Endothelial cell of umbilical vein (primary cell): ENCODE results near the gene NCK2. TPM values are rescaled to one million over a fixed set of nuclear protein-coding genes. Genes with fewer than 3 reads are reported as not detected.

Experiments used
- BruUV-seq: library from RNA; stranded (reverse); fragments of 400-500 nt; replicated peaks from 2 replicates; lab custom pipeline; 2021; lab: Mats Ljungman, UMichigan
- CTCF ChIA-PET: fragments of 300-600, 350-600 bp; sonication (Branson Sonifier 250); formaldehyde crosslinking; loops from one replicate; lab custom pipeline; 2021; ENCODE audit warnings: antibody characterized with exemption, inconsistent platforms; lab: Charles Lee
- POLR2A ChIA-PET: fragments of 300-600, 350-600 bp; sonication (Branson Sonifier 250); formaldehyde crosslinking; loops from one replicate; lab custom pipeline; 2021; ENCODE audit warnings: antibody characterized with exemption, inconsistent platforms; lab: Charles Lee
- DNase-seq: peaks from one replicate; pipeline ENCODE4 v3.0.0-alpha.2; 2011; ENCODE audit warnings: low read depth, low spot score
- FAIRE-seq: peaks from 2 replicates; lab custom pipeline; 2011; peaks lifted over from hg19 to GRCh38; lab: Jason Lieb, UNC
- H2AFZ ChIP-seq: 2 replicates; pipeline ENCODE4 v1.6.0; 2012; ENCODE audit warnings: low read depth, low read length, control low read depth, inconsistent platforms
- H3K27ac ChIP-seq: 2 replicates; pipeline ENCODE4 v1.5.1; 2011; ENCODE audit warnings: low read depth, mild to moderate bottlenecking, control low read depth, low read length, moderate library complexity; ENCODE audit not compliant: insufficient read depth
- H3K27me3 ChIP-seq, 2 experiments: 2 replicates each; pipeline versions ENCODE4 v1.6.0 to v1.6.1; 2011; ENCODE audit warnings: low read length in 2 of 2, mixed read lengths in 1 of 2; ENCODE audit not compliant: control insufficient read depth in 2 of 2, insufficient read depth in 2 of 2
- H3K36me3 ChIP-seq, 2 experiments: 2 replicates in 1 of 2; 3 replicates in 1 of 2; pipeline ENCODE4 v1.5.1; 2011; ENCODE audit warnings: low read length in 2 of 2, mild to moderate bottlenecking in 1 of 2, moderate library complexity in 1 of 2; ENCODE audit not compliant: control insufficient read depth in 2 of 2, insufficient read depth in 2 of 2; ENCODE audit errors: extremely low read depth in 1 of 2
- H3K4me1 ChIP-seq: 3 replicates; pipeline ENCODE4 v1.5.1; 2011; ENCODE audit warnings: mild to moderate bottlenecking, low read length; ENCODE audit not compliant: control insufficient read depth, insufficient read depth; ENCODE audit errors: extremely low read depth
- H3K4me2 ChIP-seq: 2 replicates; pipeline ENCODE4 v1.6.1; 2011; ENCODE audit warnings: low read length, control low read depth, mixed read lengths; ENCODE audit not compliant: insufficient read depth
- H3K4me3 ChIP-seq, 3 experiments: fragments of 200-600 bp in 1 of 3; sonication (generic), shearing (Covaris generic) in 1 of 3; replicated peaks in 1 of 3; 2 replicates each; pipeline ENCODE4 v1.5.1; 2011 to 2016; ENCODE audit warnings: control low read depth in 3 of 3, low read length in 3 of 3, mild to moderate bottlenecking in 2 of 3, inconsistent platforms in 1 of 3, low read depth in 1 of 3, moderate library complexity in 1 of 3; ENCODE audit not compliant: insufficient read depth in 1 of 3
- H3K79me2 ChIP-seq: 2 replicates; pipeline ENCODE4 v1.6.0; 2012; ENCODE audit warnings: low read length, inconsistent platforms; ENCODE audit not compliant: control insufficient read depth, insufficient read depth
- H3K9ac ChIP-seq: replicated peaks from 2 replicates; pipeline ENCODE3; 2011; ENCODE audit warnings: low read length, control low read depth; ENCODE audit not compliant: insufficient read depth; ENCODE audit errors: extremely low read depth
- H3K9me1 ChIP-seq: replicated peaks from 3 replicates; pipeline ENCODE4 v1.6.0; 2011; ENCODE audit warnings: mild to moderate bottlenecking, low read length; ENCODE audit not compliant: control insufficient read depth, insufficient read depth; ENCODE audit errors: extremely low read depth
- H3K9me3 ChIP-seq: replicated peaks from 2 replicates; pipeline ENCODE4 v1.5.1; 2012; ENCODE audit warnings: low read length, inconsistent platforms; ENCODE audit not compliant: control insufficient read depth, insufficient read depth
- H4K20me1 ChIP-seq: replicated peaks from 2 replicates; pipeline ENCODE3; 2011; ENCODE audit warnings: mild to moderate bottlenecking, low read length; ENCODE audit not compliant: control insufficient read depth, insufficient read depth; ENCODE audit errors: extremely low read depth
- EZH2 ChIP-seq: IDR thresholded peaks from 2 replicates; pipeline ENCODE4 v1.6.1; 2012; ENCODE audit warnings: borderline replicate concordance, low read depth, mild to moderate bottlenecking, moderate library complexity, low read length, inconsistent platforms; ENCODE audit not compliant: severe bottlenecking
- FOS ChIP-seq: IDR thresholded peaks from 2 replicates; pipeline ENCODE4 v1.6.1; 2011; ENCODE audit warnings: mild to moderate bottlenecking, low read length, moderate library complexity, borderline replicate concordance; ENCODE audit not compliant: insufficient read depth
- GATA2 ChIP-seq: IDR thresholded peaks from 2 replicates; pipeline ENCODE4 v1.7.0; 2011; ENCODE audit warnings: low read depth, mild to moderate bottlenecking, moderate library complexity, mixed read lengths, low read length; ENCODE audit not compliant: insufficient read length, insufficient read depth
- JUN ChIP-seq: IDR thresholded peaks from 2 replicates; pipeline ENCODE4 v1.6.1; 2011; ENCODE audit warnings: borderline replicate concordance, low read depth; ENCODE audit not compliant: insufficient read length, insufficient read depth
- MAX ChIP-seq: IDR thresholded peaks from 2 replicates; pipeline ENCODE4 v1.6.1; 2011; ENCODE audit not compliant: insufficient read depth, insufficient read length
- MYC ChIP-seq: IDR thresholded peaks from one replicate; pipeline ENCODE4 v1.6.1; 2011; ENCODE audit warnings: mild to moderate bottlenecking, low read depth, low read length
- POLR2A ChIP-seq: IDR thresholded peaks from 2 replicates; pipeline ENCODE4 v1.6.1; 2012; ENCODE audit warnings: low read depth, mild to moderate bottlenecking, control low read depth, low read length
- POLR2AphosphoS5 ChIP-seq: IDR thresholded peaks from 2 replicates; pipeline ENCODE4 v1.6.1; 2012; ENCODE audit warnings: low read depth, mild to moderate bottlenecking, control low read depth, low read length, moderate library complexity; ENCODE audit not compliant: insufficient read depth
- dilution Hi-C: fragments of 300-500 bp; cut with MboI; formaldehyde crosslinking; loops from one replicate; pipeline ENCODE4 v1.15.0; 2019; ENCODE audit warnings: low sequenced_read_pairs; ENCODE audit not compliant: extremely low pct_ligation_motif_present
- intact Hi-C: fragments of 100-400 bp; cut with micrococcal nuclease; formaldehyde crosslinking; loops from one replicate; pipeline ENCODE4 v1.10.0; 2022
- polyA plus RNA-seq, 4 experiments: library from polyadenylated mRNA; depleted of rRNA in 3 of 4; stranded (reverse) in 3 of 4; unstranded in 1 of 4; fragments of >200 nt; gene quantifications; 2 replicates each; pipeline versions ENCODE4 v1.2.1 to v1.2.3, GENCODE V29; 2011 to 2012; ENCODE audit warnings: missing spikeins in 1 of 4
- total RNA-seq: library from RNA; stranded (reverse); gene quantifications from 2 replicates; pipeline ENCODE4 v1.2.3, GENCODE V29; 2021
- TF ChIP-seq, protein P1 (sequence below), 2 donors: IDR thresholded peaks; 1 replicate in 1 of 2; 2 replicates in 1 of 2; pipeline ENCODE4 v1.5.1; 2011; ENCODE audit warnings: low read length in 2 of 2, mild to moderate bottlenecking in 2 of 2, moderate library complexity in 2 of 2, control low read depth in 1 of 2, inconsistent platforms in 1 of 2, low read depth in 1 of 2; ENCODE audit not compliant: insufficient read depth in 1 of 2; ENCODE audit errors: extremely low read depth in 1 of 2

NCK2 gene
- total and polyA plus RNA-seq, 2 donors (not counting 3 experiments of a cell fraction or from before 2014, with no cell fraction given) = 23.8 to 39.1 TPM

GRCh38 chr2:105865222-105865913, 120.7 kb downstream of the NCK2 start:
- no TSS peak for BruUV-seq
- dilution Hi-C loops = no loop called here
- no peak overlapping the region for H3K4me3 ChIP-seq
- DNase-seq = no peak
- CTCF ChIA-PET = no interaction called here
- POLR2A ChIA-PET = no interaction called here
- no peak for TF ChIP-seq MYC
- TF ChIP-seq POLR2AphosphoS5 = no peak
- TF ChIP-seq JUN = no peak
- no peak for TF ChIP-seq POLR2A
- TF ChIP-seq EZH2 = no peak
- TF ChIP-seq GATA2 = no peak
- TF ChIP-seq, protein P1, sequence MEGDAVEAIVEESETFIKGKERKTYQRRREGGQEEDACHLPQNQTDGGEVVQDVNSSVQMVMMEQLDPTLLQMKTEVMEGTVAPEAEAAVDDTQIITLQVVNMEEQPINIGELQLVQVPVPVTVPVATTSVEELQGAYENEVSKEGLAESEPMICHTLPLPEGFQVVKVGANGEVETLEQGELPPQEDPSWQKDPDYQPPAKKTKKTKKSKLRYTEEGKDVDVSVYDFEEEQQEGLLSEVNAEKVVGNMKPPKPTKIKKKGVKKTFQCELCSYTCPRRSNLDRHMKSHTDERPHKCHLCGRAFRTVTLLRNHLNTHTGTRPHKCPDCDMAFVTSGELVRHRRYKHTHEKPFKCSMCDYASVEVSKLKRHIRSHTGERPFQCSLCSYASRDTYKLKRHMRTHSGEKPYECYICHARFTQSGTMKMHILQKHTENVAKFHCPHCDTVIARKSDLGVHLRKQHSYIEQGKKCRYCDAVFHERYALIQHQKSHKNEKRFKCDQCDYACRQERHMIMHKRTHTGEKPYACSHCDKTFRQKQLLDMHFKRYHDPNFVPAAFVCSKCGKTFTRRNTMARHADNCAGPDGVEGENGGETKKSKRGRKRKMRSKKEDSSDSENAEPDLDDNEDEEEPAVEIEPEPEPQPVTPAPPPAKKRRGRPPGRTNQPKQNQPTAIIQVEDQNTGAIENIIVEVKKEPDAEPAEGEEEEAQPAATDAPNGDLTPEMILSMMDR (IDR thresholded peaks at IDR 0.05; ENCODE audit: extremely low read depth in 1 of 2, insufficient read depth in 1 of 2, low read depth in 1 of 2, low read length in 2 of 2) = no peak
- TF ChIP-seq MAX = no peak
- no peak for TF ChIP-seq FOS
- peaks cover 1% of the 10 kb centered on the region for H3K79me2 ChIP-seq
- H3K36me3 ChIP-seq = no peaks in the 10 kb centered on the region
- no peaks in the 10 kb centered on the region for H3K9me1 ChIP-seq
- no peak overlapping the region for H3K27ac ChIP-seq
- H3K4me2 ChIP-seq = no peak overlapping the region
- no peaks in the 10 kb centered on the region for H3K4me1 ChIP-seq
- H4K20me1 ChIP-seq = no peaks in the 10 kb centered on the region
- no peak overlapping the region for H2AFZ ChIP-seq
- intact Hi-C loops = no loop called here
- no peak overlapping the region for H3K9ac ChIP-seq
- H3K27me3 ChIP-seq = no peaks in the 10 kb centered on the region
- no peak for FAIRE-seq
- H3K9me3 ChIP-seq = no peaks in the 10 kb centered on the region
